Peyer's patch (tissue), 4 donors: ENCODE measurements around the gene TLL2. TPM values are rescaled to one million over a fixed set of nuclear protein-coding genes. Genes with fewer than 3 reads are reported as not detected.

Experiments
- DNase-seq, 3 donors: peaks; one replicate each; pipeline ENCODE4 v3.0.0-alpha.2; 2017 to 2019
- H3K27ac ChIP-seq, 4 donors: fragments of 200-600 bp; sonication (generic); one replicate each; pipeline ENCODE4 v1.5.1; 2016 to 2019
- H3K27me3 ChIP-seq, 2 donors: fragments of 200-600 bp; sonication (generic); one replicate each; pipeline ENCODE4 v1.5.1; 2019
- H3K36me3 ChIP-seq, 3 donors: fragments of 200-600 bp; sonication (generic); one replicate each; pipeline ENCODE4 v1.5.1; 2016 to 2019
- H3K4me1 ChIP-seq, 4 donors: fragments of 200-600 bp; sonication (generic); one replicate each; pipeline ENCODE4 v1.5.1; 2016 to 2019
- H3K4me3 ChIP-seq, 4 donors: fragments of 200-600 bp; sonication (generic); 1 replicate in 3 of 4; 2 replicates in 1 of 4; pipeline ENCODE4 v1.5.1; 2016 to 2019; ENCODE audit warnings: mild to moderate bottlenecking in 1 of 4
- H3K9me3 ChIP-seq, 4 donors: fragments of 200-600 bp; sonication (generic); one replicate each; pipeline ENCODE4 v1.5.1; 2016 to 2019; ENCODE audit warnings: mild to moderate bottlenecking in 1 of 4
- CTCF ChIP-seq, 6 experiments: fragments of 450-650 bp in 4 of 6; fragments of 200-600 bp in 2 of 6; sonication (generic) in 1 of 6; IDR thresholded peaks; one replicate each; pipeline ENCODE4 v1.5.1; 2017 to 2019; ENCODE audit warnings: antibody characterized with exemption in 6 of 6, mild to moderate bottlenecking in 3 of 6, moderate library complexity in 1 of 6
- POLR2A ChIP-seq, 2 donors: fragments of 450-650 bp; IDR thresholded peaks; one replicate each; pipeline ENCODE4 v1.5.1; 2017; ENCODE audit warnings: antibody characterized with exemption in 2 of 2, mild to moderate bottlenecking in 2 of 2, moderate library complexity in 2 of 2
- total RNA-seq, 4 donors: library from RNA; depleted of rRNA; stranded (reverse); fragments of >200 nt; gene quantifications; one replicate each; pipeline ENCODE4 v1.1.0, GENCODE V29; 2016

Gene TLL2
- total RNA-seq, 4 donors from 2014 or later: 0.27 to 0.83 (median 0.38) TPM; not detected in 1

DNA sequence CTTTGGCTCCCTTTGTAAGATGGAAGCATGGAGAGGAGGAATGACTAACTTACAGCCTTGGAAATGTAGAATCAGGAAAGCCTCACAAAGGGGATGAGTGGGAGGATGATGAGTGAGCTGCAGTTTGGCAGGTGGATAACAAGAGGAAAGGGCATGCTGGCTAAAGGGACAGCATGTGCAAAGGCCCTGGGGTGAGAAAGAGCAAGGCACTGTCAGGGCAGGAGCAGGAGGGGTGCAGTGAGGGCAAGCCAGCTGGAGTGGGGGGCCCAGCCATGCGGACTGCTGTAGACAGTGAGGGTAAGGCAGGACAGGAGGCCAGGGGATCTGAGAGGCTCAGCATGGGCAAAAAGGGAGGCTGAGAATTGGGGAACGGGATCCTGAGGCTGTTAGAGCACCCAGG lies 20.5 kb downstream of the TLL2 start:
- Histone ChIP-seq H3K36me3 (no peaks in the 10 kb centered on the region), H3K27ac (no peak overlapping the region), H3K27me3 (no peaks in the 10 kb centered on the region), H3K9me3 (no peaks in the 10 kb centered on the region), H3K4me3 (no peak overlapping the region), H3K4me1 (no peaks in the 10 kb centered on the region)
- TF ChIP-seq POLR2A (IDR thresholded peaks at IDR 0.05) (no peak), CTCF (IDR thresholded peaks at IDR 0.05) (no peak)
- no peak for DNase-seq

- H3K27me3 ChIP-seq: no peaks in the 10 kb centered on the region
- peak in 1 of 3 donors; percentile 35 for DNase-seq
These were observed 22.4 kb downstream of the TLL2 start for GRCh38 chr10:96491303-96491702.

DNA sequence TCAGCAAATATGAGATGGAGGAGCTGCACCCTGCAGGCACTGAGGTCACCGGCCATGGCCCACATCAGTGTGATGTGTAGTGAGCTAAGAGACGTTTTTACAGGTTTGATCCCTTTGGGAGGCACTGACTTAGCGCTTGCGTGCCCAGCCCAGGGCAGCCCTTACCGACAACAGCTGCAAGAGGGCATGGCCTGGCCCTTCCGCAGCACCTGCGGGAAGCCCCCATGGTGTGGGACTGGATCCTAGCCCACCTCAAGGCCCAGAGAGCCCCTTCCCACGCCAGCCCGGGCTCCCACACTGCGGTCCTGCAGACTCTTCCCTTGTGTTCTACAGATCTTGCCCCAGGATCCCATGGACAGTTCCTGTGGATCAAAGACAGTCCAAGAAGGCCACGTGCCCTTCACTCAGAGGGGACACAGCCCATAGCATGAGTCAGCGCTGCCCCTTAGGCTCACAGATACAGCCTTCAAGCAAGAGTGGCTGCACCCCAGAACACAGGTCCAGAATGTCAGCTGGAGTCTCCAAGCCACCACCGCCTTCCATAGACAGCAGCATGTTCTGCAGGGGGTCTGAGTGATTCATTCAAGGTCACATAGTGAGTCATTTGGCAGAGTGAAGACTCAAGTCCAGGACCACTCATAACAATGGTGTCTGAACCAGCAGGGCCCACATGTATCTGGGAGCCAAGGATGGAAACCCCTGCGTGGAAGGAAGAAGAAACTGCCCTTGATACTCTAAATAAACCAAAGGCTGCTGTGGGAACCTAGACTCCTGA lies 25.4 kb downstream of the TLL2 start:
- Histone ChIP-seq H3K27me3 (no peaks in the 10 kb centered on the region), H3K9me3 (no peaks in the 10 kb centered on the region), H3K27ac (no peak overlapping the region), H3K4me3 (no peak overlapping the region), H3K36me3 (no peaks in the 10 kb centered on the region), H3K4me1 (no peaks in the 10 kb centered on the region)
- no peak for DNase-seq
- TF ChIP-seq CTCF (IDR thresholded peaks at IDR 0.05): no peak
- no peak for TF ChIP-seq POLR2A (IDR thresholded peaks at IDR 0.05)

More at GRCh38 chr10:96491303-96491702, 22.4 kb downstream of the TLL2 start:
- no peaks in the 10 kb centered on the region for H3K9me3 ChIP-seq
- H3K27ac ChIP-seq: no peak overlapping the region
- no peaks in the 10 kb centered on the region for H3K36me3 ChIP-seq
- H3K4me3 ChIP-seq: no peak overlapping the region
- H3K4me1 ChIP-seq: no peaks in the 10 kb centered on the region
- peak in 2 of 6 experiments; percentile 15 to 19 for TF ChIP-seq CTCF (IDR thresholded peaks at IDR 0.05)
- no peak for TF ChIP-seq POLR2A (IDR thresholded peaks at IDR 0.05)

DNA sequence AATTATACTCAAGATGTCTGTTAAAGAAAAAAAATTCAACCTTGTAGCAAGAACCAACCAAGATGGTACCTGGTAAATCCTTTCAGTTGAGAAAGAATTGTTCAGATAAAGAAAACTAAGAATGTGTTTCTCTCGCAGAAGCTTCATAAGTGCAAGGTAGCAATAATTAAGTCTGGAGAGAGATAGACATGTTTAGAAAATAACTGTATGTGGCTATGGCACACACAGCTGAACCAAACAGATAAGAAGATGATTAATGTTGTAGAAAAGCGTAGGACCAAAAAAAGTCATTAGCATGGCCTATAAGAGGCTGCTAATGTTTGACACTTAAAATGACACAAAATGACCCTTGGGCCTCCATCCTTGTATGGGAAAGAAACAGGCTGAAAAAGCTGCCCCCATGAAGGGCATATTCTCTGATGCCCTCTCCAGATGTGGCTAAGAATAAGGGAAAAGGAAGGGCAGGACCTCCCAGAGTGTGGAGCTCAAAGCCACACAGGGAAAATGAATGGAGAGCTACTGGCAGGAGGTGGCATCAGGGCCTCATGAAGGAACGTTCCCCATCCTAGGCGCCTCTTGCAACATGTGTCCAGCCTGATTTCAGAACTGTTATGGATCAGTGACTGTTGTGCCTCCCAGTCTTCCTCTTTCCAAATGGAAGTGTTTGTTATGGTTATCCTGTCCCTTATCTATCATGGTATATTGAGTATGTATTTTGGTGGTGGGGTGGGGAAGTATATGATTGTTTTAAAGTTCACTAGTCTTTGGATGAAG lies 30.7 kb downstream of the TLL2 start:
- H3K9me3 ChIP-seq: no peaks in the 10 kb centered on the region
- H3K4me1 ChIP-seq: no peaks in the 10 kb centered on the region
- H3K27me3 ChIP-seq: no peaks in the 10 kb centered on the region
- no peaks in the 10 kb centered on the region for H3K36me3 ChIP-seq
- H3K4me3 ChIP-seq: no peak overlapping the region
- peak in 1 of 3 donors; percentile 8 for DNase-seq
- TF ChIP-seq POLR2A (IDR thresholded peaks at IDR 0.05) (no peak), CTCF (IDR thresholded peaks at IDR 0.05) (no peak)
- H3K27ac ChIP-seq: no peak overlapping the region

GRCh38 chr10:96478355-96478754 lies 35.4 kb downstream of the TLL2 start:
- Histone ChIP-seq H3K9me3 (no peaks in the 10 kb centered on the region), H3K27ac (no peak overlapping the region), H3K4me3 (no peak overlapping the region), H3K36me3 (no peaks in the 10 kb centered on the region), H3K4me1 (no peaks in the 10 kb centered on the region), H3K27me3 (no peaks in the 10 kb centered on the region)
- TF ChIP-seq CTCF (IDR thresholded peaks at IDR 0.05) (no peak), POLR2A (IDR thresholded peaks at IDR 0.05) (no peak)
- no peak for DNase-seq
